ENCODE results near the gene AOC1. TPM values are rescaled to one million over a fixed set of nuclear protein-coding genes. Genes with fewer than 3 reads are reported as not detected.

AOC1 gene
- total and polyA plus RNA-seq, 3 experiments from 2014 or later = not detected

DNA sequence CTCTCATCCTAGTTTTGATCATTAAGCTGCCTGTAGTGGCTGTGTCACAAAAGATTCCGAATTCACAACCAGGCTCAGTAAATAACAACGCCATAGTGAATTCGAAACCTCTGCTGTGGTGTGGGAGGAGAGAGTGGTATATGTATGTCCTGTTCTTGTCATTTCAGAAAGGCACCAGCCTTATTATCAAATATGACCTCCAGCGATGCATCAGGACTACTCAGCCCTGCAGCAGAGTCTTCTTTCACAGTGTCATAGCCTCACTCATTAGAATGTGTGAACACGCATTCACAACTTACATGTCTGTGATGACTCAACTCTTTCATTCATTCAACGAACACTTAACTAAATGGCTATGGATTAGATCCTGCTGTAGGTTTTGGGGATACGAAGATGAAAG, 15.3 kb downstream of the AOC1 start:
- peaks cover 2 to 10% (median 3%) of the 10 kb centered on the region in 5 donors for H3K9me3 Mint-ChIP-seq
- no peak overlapping the region for H3K27ac ChIP-seq (ENCODE audit: low read depth, low read length)
- peaks cover 10 to 75% of the 10 kb centered on the region in 2 donors for H3K27me3 Mint-ChIP-seq
- peak overlapping the region in 1 of 7 donors; percentile 41 for H3K4me3 Mint-ChIP-seq
- DNase-seq = no peak
- H3K4me3 ChIP-seq (ENCODE audit: low read length) = no peak overlapping the region
- H3K36me3 ChIP-seq (ENCODE audit: insufficient read depth, low read length) = no peaks in the 10 kb centered on the region
- ChIA-PET POLR2A (no interaction called here), CTCF (no interaction called here)
- H3K9me3 ChIP-seq (ENCODE audit: low read length) = no peaks in the 10 kb centered on the region
- H3K4me1 Mint-ChIP-seq = peaks cover 0 to 6% (median 0%) of the 10 kb centered on the region in 3 donors
- peaks cover 0 to 3% (median 0%) of the 10 kb centered on the region in 3 donors for H3K36me3 Mint-ChIP-seq
- no peaks in the 10 kb centered on the region for H3K4me1 ChIP-seq (ENCODE audit: insufficient read depth, low read length)
- no peak overlapping the region for H3K27ac Mint-ChIP-seq
- no peaks in the 10 kb centered on the region for H3K27me3 ChIP-seq (ENCODE audit: insufficient read depth, low read length, poor library complexity, severe bottlenecking)

DNA sequence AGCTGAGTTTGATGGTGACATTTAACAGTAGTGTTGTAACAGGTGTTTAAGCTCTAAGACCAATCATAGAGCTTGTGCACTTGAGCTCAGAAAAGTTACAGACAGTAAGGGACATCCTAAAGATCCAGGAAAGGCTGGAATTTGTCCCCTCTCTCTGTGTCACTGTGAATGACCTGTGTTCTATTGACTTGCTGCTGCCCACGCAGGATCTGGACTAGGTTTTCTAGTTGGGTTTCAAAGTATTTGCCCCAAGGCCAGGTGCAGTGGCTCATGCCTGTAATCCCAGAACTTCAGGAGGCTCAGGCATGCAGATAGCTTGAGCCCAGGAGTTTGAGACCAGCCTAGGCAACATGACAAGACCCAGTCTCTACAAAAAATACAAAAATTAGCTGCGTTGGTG, 17.1 kb downstream of the AOC1 start:
- no peak overlapping the region for H3K27ac ChIP-seq (ENCODE audit: low read depth, low read length)
- Mint-ChIP-seq H3K27me3 (peaks cover 6 to 60% of the 10 kb centered on the region in 2 donors), H3K27ac (no peak overlapping the region), H3K4me3 (no peak overlapping the region), H3K9me3 (peaks cover 2 to 10% (median 3%) of the 10 kb centered on the region in 5 donors), H3K36me3 (peaks cover 0 to 3% (median 3%) of the 10 kb centered on the region in 3 donors), H3K4me1 (peaks cover 0 to 8% (median 1%) of the 10 kb centered on the region in 3 donors)
- no peaks in the 10 kb centered on the region for H3K36me3 ChIP-seq (ENCODE audit: insufficient read depth, low read length)
- no peak overlapping the region for H3K4me3 ChIP-seq (ENCODE audit: low read length)
- ChIA-PET CTCF (interaction anchor here (1.0 kb wide), 1 partner anchor 9 kb away, joined by 3 read pairs; no protein-coding TSS in a partner anchor), POLR2A (no interaction called here)
- DNase-seq = no peak
- no peaks in the 10 kb centered on the region for H3K27me3 ChIP-seq (ENCODE audit: insufficient read depth, low read length, poor library complexity, severe bottlenecking)
- no peaks in the 10 kb centered on the region for H3K9me3 ChIP-seq (ENCODE audit: low read length)
- no peaks in the 10 kb centered on the region for H3K4me1 ChIP-seq (ENCODE audit: insufficient read depth, low read length)

DNA sequence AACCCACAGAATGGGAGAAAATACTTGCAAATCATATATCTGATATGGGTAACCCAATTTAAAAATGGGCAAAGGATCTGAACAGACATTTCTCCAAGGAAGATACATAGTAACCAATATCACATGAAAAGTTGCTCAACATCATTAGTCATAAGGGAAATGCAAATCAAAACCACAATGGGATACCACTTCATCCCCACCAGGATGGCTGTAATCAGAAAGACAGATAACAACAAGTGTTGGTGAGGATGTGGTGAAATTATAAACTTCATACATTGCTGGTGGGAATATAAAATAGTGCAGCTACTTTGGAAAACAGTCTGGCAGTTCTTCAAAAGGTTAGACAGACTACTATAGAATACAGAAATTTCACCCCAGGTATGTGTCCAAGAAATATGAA, 19.3 kb downstream of the AOC1 start:
- Histone ChIP-seq H3K27me3 (ENCODE audit: insufficient read depth, low read length, poor library complexity, severe bottlenecking) (no peaks in the 10 kb centered on the region), H3K9me3 (ENCODE audit: low read length) (no peaks in the 10 kb centered on the region), H3K36me3 (ENCODE audit: insufficient read depth, low read length) (no peaks in the 10 kb centered on the region), H3K4me1 (ENCODE audit: insufficient read depth, low read length) (peaks cover 11% of the 10 kb centered on the region), H3K4me3 (ENCODE audit: low read length) (no peak overlapping the region), H3K27ac (ENCODE audit: low read depth, low read length) (no peak overlapping the region)
- CTCF ChIA-PET = no interaction called here
- peaks cover 2 to 6% (median 3%) of the 10 kb centered on the region in 5 donors for H3K9me3 Mint-ChIP-seq
- no peak overlapping the region for H3K27ac Mint-ChIP-seq
- POLR2A ChIA-PET = no interaction called here
- no peak overlapping the region for H3K4me3 Mint-ChIP-seq
- no peak for DNase-seq
- peaks cover 0 to 3% (median 3%) of the 10 kb centered on the region in 3 donors for H3K36me3 Mint-ChIP-seq
- H3K27me3 Mint-ChIP-seq = peaks cover 2 to 41% of the 10 kb centered on the region in 2 donors
- H3K4me1 Mint-ChIP-seq = peaks cover 13 to 25% (median 15%) of the 10 kb centered on the region in 3 donors

DNA sequence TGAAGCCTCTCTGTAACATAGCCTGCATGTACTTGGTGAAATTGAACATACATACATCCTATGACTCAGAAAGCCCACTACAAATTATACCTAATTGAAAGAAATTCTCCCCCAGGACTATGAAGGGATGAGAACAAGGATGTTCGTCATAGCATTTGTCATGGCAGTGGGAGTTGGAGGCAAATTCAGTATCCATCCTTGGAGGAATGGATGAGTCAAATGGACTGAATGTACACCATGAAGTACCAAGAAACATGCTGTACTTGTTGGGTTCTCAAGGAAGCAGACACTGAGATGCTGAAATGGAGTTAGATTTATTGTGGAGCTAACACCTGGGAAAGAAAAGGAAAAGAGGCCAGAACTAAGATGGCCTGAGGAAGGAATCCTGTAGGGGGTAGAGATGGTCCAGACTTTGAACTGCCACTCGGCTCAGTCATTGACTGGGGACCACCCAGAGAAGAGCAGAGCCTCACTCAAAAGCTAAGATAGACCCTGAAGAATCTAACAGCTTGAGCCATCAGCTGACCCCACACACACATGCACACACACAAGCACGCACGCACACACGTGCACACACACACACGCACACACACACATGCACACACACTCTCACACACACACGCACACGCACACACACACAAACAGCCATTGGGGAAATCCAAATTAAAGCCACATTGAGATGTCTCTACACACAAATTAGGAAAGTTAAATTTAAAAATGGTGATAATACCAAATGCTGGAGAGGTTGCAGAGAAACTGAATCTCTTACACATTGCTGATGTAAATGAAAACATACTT, 22.3 kb downstream of the AOC1 start:
- no peaks in the 10 kb centered on the region for H3K9me3 ChIP-seq (ENCODE audit: low read length)
- H3K4me3 Mint-ChIP-seq = no peak overlapping the region
- peaks cover under 1 to 11% (median 8%) of the 10 kb centered on the region in 5 donors for H3K9me3 Mint-ChIP-seq
- no peak overlapping the region for H3K4me3 ChIP-seq (ENCODE audit: low read length)
- no peak overlapping the region for H3K27ac ChIP-seq (ENCODE audit: low read depth, low read length)
- H3K4me1 ChIP-seq (ENCODE audit: insufficient read depth, low read length) = peaks cover 12% of the 10 kb centered on the region
- peaks cover 22 to 35% (median 22%) of the 10 kb centered on the region in 3 donors for H3K4me1 Mint-ChIP-seq
- DNase-seq = no peak
- CTCF ChIA-PET = no interaction called here
- POLR2A ChIA-PET = no interaction called here
- peaks cover 0 to 18% of the 10 kb centered on the region in 2 donors for H3K27me3 Mint-ChIP-seq
- H3K36me3 ChIP-seq (ENCODE audit: insufficient read depth, low read length) = no peaks in the 10 kb centered on the region
- H3K36me3 Mint-ChIP-seq = peaks cover 0 to 3% (median 3%) of the 10 kb centered on the region in 3 donors
- H3K27me3 ChIP-seq (ENCODE audit: insufficient read depth, low read length, poor library complexity, severe bottlenecking) = no peaks in the 10 kb centered on the region
- H3K27ac Mint-ChIP-seq = peak overlapping the region in 1 of 8 donors; percentile 11

DNA sequence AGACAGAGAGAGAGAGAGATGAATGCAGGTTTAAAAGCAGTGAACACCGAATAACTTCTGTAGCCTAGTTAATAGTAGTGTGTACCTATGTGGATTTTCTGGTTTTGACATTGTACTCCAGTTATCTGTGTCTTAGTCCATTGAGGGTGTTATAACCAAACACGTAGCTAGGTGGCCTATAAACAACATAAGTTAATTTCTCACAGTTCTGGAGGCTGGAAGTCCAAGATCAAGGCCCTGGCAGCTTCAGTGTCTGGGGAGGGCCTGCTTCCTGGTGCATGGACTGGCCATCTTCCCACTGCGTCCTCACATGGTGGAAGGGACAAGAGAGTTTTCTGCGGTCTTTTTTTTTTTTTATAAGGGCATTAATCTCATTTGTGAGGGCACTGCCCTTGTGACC, 23.5 kb downstream of the AOC1 start:
- Histone ChIP-seq H3K9me3 (ENCODE audit: low read length) (no peaks in the 10 kb centered on the region), H3K4me3 (ENCODE audit: low read length) (no peak overlapping the region), H3K27me3 (ENCODE audit: insufficient read depth, low read length, poor library complexity, severe bottlenecking) (no peaks in the 10 kb centered on the region), H3K27ac (ENCODE audit: low read depth, low read length) (no peak overlapping the region), H3K36me3 (ENCODE audit: insufficient read depth, low read length) (no peaks in the 10 kb centered on the region), H3K4me1 (ENCODE audit: insufficient read depth, low read length) (peaks cover 12% of the 10 kb centered on the region)
- H3K27ac Mint-ChIP-seq = peak overlapping the region in 1 of 8 donors; percentile 64
- DNase-seq = no peak
- H3K27me3 Mint-ChIP-seq = peaks cover 0 to 12% of the 10 kb centered on the region in 2 donors
- ChIA-PET POLR2A (no interaction called here), CTCF (interaction anchor here (0.7 to 1.5 kb wide), 4 partner anchors 23 to 235 kb away, joined by 3 to 5 read pairs (median 4); no protein-coding TSS in a partner anchor)
- H3K9me3 Mint-ChIP-seq = peaks cover 11 to 21% (median 19%) of the 10 kb centered on the region in 5 donors
- H3K36me3 Mint-ChIP-seq = peaks cover 0 to 11% (median 3%) of the 10 kb centered on the region in 3 donors
- peaks cover 22 to 35% (median 22%) of the 10 kb centered on the region in 3 donors for H3K4me1 Mint-ChIP-seq
- H3K4me3 Mint-ChIP-seq = no peak overlapping the region

DNA sequence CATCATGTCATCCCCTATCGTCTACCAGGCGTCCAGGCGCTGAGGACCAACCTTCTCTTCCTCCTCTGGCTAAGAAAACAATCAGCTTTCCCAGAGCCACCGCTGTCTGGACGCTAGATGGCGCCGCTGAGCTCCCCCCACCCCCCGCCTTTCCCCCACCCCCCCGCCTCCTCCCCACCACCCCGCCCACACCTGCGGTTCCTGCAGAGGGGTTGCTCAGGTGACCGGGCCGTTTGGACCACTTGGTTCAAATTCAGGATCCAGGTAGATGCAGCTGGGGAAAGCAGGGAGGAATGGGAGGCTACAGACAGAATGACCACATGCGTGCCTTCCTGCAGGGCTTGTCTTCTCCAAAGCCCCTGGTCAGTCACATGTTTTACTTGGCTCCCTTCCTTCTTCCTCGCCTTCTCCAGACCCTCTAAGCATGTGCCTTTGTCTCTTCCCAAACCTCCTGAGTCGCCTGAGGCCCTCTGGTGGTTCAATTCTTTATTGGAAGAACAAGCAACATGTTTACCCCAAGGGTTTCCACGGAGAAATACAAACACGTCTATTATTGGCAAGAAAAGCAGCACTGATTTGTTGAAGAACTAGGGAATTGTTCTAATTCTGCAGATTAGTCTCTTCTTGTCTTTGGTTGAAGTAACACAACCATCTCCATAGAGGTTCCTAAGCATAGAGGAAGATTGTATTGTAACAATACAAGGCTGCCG, 24.7 kb downstream of the AOC1 start:
- Mint-ChIP-seq H3K36me3 (peaks cover 0 to 12% (median 3%) of the 10 kb centered on the region in 3 donors), H3K9me3 (peaks cover 18 to 28% (median 25%) of the 10 kb centered on the region in 5 donors), H3K4me3 (peak overlapping the region in 5 of 7 donors; percentile 27 to 54 (median 42)), H3K4me1 (peaks cover 22 to 35% (median 22%) of the 10 kb centered on the region in 3 donors), H3K27ac (peak overlapping the region in 6 of 8 donors; percentile 14 to 93 (median 77)), H3K27me3 (peaks cover 0 to 5% of the 10 kb centered on the region in 2 donors)
- Histone ChIP-seq H3K4me3 (ENCODE audit: low read length) (no peak overlapping the region), H3K9me3 (ENCODE audit: low read length) (no peaks in the 10 kb centered on the region), H3K4me1 (ENCODE audit: insufficient read depth, low read length) (peaks cover 12% of the 10 kb centered on the region), H3K36me3 (ENCODE audit: insufficient read depth, low read length) (no peaks in the 10 kb centered on the region), H3K27me3 (ENCODE audit: insufficient read depth, low read length, poor library complexity, severe bottlenecking) (no peaks in the 10 kb centered on the region), H3K27ac (ENCODE audit: low read depth, low read length) (no peak overlapping the region)
- ChIA-PET POLR2A (no interaction called here), CTCF (interaction anchor here (0.7 to 3.2 kb wide), 6 partner anchors 21 to 234 kb away, joined by 3 to 13 read pairs (median 4); no protein-coding TSS in a partner anchor)
- peak; percentile 17 to 58 (median 31) for DNase-seq

- no peaks in the 10 kb centered on the region for H3K9me3 ChIP-seq (ENCODE audit: low read length)
- ChIA-PET CTCF (interaction anchor here (1.1 to 3.2 kb wide), 5 partner anchors 8 to 108 kb away, joined by 3 to 13 read pairs (median 3); no protein-coding TSS in a partner anchor), POLR2A (no interaction called here)
- H3K4me3 Mint-ChIP-seq = no peak overlapping the region
- peaks cover 0 to 18% (median 3%) of the 10 kb centered on the region in 3 donors for H3K36me3 Mint-ChIP-seq
- no peak overlapping the region for H3K27ac ChIP-seq (ENCODE audit: low read depth, low read length)
- no peaks in the 10 kb centered on the region for H3K36me3 ChIP-seq (ENCODE audit: insufficient read depth, low read length)
- no peaks in the 10 kb centered on the region for H3K27me3 ChIP-seq (ENCODE audit: insufficient read depth, low read length, poor library complexity, severe bottlenecking)
- peak overlapping the region in 3 of 8 donors; percentile 12 to 28 (median 14) for H3K27ac Mint-ChIP-seq
- peaks cover 23 to 33% (median 31%) of the 10 kb centered on the region in 5 donors for H3K9me3 Mint-ChIP-seq
- DNase-seq = no peak
- peaks cover 12% of the 10 kb centered on the region for H3K4me1 ChIP-seq (ENCODE audit: insufficient read depth, low read length)
- H3K4me1 Mint-ChIP-seq = peaks cover 22 to 35% (median 22%) of the 10 kb centered on the region in 3 donors
- H3K4me3 ChIP-seq (ENCODE audit: low read length) = no peak overlapping the region
- H3K27me3 Mint-ChIP-seq = peaks cover 0 to 3% of the 10 kb centered on the region in 2 donors
These were observed 25.2 kb downstream of the AOC1 start for GRCh38 chr7:150877536-150877935.

Data from CD8-positive, alpha-beta memory T cell (primary cell).